Stimulated activated CD4-positive, alpha-beta T cell treated with anti-CD3 and anti-CD28 coated beads, Interleukin-2, amount 100 ng/mL, for 4 hours (primary cell): ENCODE results near the gene NKIRAS2.

Experiments
- DNase-seq: peaks from one replicate; pipeline ENCODE4 v3.0.0-alpha.2; 2020; ENCODE audit warnings: low read depth

NKIRAS2 gene

DNA sequence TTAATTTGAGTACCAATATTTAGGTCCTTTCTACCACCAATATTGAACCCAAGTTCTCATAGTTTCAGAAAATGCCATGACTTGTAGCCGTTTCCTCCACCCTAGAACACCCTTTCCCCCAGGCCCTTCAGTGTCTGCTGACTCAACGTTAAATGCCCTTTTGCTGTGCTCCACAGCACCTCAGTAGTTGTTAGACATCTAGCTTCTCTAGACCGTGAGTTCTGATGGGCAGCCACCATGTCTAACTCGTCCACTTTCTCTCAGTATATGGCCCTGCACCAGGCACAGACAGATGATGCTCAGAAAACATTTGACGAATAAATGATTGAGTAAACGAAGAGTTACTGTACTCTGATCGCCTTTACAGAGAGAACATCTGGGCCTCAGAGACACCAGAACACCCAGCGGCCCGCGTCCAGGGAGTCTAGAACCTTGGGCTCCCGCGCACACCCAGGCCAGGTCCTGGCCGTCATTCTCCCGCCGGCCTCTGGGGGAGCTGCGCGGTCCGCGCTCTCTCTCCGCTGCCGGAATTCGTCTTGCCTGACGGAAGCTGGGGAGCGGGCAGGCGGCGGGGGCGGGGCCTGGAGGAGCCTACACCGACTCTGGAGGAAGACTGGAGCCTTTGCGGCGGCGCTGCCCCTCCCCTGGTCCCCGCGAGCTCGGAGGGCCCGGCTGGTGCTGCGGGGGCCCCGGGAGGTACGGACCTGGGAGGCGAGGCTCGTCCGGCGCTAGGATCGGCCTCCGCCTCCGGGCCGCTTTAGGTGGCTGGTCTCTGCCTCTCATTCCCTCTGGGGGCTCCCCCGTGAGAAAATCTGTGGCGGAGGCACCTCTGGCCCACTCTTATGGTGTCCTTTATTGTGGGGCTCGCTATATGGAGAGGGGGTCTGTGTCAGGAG lies at the start of gene NKIRAS2:
Gene NKIRAS2, plus strand, starts transcription at position 582 of the 896 bp plus-strand sequence. CDS start 1,488 bp downstream, outside the sequence.
- peak; percentile 91 for DNase-seq

DNA sequence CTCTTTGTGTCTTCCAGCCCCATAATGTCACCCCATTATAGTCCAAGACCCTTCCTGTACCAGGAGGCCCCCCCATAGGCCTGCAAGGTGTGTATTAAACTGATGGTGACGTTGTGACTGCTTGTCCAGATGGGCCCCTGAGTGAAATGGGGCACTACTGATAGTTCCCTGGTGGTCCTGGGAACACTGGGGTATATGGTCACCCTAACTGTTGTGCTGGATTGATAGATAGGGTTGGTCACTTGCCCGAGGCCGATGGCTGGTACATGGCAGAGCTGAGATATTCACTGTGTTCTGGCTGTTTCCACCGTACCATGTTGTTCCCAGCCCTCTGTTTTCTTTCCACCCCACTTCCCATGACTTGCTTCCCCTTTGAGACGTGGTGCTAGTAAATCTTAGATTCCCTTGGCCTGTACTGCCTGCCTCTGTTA lies 49.0 kb upstream of the NKIRAS2 start:
- no peak for DNase-seq

DNA sequence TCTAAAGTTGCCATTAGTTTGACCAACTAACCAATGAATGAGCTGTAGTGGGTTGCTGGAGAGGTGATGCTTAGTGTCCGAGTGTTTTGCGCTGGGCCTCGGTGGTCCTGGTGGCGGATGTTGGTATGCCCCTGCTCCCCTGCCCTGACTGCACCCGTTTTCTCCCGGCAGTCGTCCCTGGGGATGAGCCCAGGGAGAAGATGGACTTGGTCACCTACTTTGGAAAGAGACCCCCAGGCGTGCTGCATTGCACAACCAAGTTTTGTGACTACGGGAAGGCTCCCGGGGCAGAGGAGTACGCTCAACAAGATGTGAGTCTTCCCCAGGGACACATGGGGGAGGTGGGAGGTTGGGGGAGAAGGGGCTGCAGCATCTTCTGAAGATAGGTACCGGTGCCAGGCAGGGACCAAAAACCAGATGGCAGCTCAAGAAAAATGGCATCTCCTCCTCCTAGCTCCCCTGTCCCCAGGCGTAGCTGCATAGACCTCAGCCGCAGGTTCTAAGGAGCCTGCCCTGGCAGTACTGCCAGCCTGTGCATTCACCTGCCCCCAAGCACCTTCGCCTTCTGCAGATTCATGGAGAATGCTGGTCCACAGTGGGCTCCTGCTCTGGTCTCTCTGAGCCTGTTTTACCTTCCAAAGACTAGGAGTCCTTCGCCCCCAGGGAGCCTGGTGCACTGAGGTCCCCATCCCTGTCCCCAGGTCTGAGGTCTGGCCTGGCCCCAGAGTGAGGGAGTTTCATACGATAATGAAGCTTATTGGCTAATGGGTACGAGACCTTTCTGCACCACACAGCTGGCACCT lies 48.0 kb upstream of the NKIRAS2 start:
- DNase-seq = no peak

DNA sequence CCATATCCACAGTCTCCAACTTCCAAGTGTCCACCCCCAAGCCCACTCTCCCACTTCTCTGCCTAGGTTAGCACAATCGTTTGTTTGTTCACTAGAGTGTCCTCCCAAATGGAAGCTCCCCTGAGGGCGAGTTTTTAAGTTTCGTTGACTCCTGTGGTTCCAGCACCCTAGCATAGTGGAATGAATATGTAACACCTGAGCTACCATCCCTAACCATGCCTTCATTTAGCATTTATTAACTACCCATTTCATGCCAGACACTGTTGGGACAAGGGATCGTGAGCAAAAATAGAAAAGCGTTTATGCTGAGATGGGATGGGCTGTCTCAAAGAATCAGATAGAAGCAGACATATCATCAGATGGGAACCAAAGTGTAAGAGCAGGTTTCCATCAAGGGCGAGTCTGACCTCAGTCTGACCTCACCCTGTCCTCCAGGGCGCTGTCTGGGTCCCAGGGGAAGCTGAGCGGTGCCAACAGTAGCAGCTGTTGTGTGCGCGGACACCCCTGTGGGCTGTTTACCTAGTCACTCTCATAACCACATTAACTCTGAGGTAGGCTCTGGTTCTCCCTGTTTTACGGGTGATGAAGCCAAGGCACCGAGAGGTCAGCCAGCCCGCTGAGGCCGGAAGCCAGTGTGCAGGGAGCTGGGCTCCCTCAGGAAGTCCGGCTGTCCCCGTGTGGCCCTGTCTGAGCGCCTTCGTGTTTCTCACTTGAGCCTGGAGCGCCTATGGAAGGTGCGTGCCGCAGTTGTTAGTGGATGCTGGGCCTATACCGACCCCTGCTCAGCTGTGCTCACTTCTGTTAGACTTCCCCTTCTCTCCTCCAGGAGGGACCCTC lies 47.1 kb upstream of the NKIRAS2 start:
- no peak for DNase-seq

DNA sequence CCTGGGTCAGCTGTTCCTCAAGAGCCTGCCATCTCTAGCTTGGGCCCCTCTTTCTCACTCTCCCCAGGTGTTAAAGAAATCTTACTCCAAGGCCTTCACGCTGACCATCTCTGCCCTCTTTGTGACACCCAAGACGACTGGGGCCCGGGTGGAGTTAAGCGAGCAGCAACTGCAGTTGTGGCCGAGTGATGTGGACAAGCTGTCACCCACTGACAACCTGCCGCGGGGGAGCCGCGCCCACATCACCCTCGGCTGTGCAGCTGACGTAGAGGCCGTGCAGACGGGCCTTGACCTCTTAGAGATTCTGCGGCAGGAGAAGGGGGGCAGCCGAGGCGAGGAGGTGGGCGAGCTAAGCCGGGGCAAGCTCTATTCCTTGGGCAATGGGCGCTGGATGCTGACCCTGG lies 46.5 kb upstream of the NKIRAS2 start:
- no peak for DNase-seq

DNA sequence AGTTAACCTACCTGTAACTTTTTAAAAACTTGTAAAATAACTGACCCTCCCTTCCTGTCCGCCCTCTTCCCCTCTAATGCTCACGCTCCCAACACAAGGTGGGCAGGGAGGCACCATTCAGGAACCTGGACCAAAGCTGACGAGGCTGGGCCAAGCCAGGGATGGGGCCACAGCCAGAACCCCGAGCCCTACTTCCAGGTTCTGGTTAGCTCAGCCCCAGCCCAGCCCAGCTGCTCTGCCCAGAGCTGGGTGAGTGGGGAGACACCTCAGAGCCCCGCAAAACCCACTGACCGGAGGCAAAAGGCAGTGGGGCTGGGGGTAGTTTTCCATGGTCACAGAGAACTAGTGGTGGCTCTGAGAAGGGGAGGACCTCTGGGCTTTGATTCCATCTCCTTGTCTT lies 45.9 kb upstream of the NKIRAS2 start:
- no peak for DNase-seq

DNA sequence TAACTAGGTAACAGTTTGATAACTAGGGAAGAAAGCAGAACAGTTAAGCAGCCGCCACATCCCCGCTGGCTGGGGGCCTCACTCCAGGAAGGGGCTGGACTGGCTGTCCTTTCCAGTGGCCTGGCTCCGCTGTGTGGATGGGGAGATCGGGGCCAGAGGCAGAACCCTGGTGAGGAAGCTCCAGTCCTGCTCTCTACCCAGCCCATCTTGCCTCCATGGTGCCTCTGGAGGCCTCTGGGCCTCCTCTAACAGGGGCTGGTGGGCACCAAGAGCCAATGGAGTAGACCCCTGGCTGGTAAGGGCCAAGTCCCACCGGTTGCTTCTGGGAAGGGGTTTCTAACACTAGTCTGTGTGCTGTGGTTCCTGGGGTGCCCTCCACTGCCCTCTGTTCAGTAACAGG lies 45.2 kb upstream of the NKIRAS2 start:
- DNase-seq = no peak

DNA sequence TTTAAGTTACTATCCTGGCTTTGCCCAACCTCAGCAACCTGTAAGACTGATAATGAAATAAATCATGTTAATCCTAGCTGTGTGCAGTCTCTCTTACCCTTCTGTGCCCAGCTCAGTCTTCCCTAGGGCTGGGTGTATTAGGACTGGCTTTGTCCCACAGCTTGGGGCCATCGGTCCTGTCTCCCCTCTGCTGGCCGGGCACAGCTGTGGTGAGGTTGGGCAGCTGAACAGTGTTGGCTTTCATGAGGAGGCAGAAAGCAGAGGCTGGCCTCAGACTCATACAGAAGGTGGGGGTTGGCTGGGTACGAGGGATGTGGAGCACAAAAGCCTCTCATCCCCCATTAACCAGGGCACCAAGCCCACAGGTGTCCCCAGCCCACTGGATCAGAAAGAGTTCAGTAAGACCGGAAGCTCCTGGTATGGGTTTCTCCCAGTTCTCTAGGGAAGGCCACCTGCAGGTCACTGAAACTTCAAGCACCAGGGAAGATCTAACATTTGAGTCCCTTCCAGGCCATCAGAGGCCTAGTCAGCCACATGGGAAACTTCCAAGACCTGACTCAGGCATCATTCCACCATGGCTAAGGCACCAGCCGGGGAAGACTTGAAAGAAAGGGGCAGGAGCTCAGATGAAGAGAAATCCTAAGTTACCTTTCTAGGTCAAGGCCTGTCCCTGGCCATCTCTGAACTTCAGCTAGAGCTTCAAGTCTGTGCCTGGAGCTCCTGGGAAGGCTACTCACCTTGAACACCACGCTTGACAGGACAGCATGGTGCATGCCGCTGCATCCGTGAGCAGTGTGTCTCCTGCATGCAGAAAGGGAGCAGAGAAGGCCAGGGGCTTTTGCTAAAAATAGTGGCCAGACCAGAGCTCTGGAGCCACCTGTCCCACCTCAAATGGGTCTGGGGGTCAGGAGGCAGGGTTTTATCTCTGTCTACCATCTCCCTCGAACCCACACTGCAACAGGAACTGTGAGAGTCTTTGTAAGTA lies 44.5 kb upstream of the NKIRAS2 start:
- no peak for DNase-seq

DNA sequence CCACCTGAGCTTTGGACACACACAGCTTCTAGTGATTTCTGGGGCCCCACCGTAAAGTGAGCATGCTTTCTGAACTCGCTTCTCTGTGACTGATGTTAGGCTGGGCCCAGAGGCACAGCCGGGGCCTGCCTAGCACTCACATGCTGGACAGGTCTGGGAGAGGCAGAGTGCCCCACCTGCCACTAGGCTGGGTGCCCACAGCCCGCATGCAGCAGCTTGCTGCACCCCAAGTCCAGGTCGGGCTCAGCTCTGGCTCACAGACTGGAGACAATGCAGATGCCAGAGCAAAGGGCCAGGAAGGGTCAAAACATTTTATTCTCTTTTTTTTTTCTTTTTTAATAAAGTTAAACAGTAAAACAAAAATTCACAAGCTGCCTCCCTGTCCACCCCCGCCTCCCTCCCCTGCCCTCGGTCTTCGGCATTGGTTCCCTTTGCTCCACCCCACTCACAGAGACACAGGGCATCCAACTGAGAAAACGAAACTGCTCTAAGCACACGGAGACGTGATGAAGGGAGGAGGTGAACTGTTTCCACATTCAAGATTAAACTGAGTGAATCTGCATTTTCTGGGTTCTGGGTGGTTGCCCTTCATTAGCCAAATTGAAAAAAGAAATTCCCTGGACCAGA lies 43.6 kb upstream of the NKIRAS2 start:
- DNase-seq = no peak

DNA sequence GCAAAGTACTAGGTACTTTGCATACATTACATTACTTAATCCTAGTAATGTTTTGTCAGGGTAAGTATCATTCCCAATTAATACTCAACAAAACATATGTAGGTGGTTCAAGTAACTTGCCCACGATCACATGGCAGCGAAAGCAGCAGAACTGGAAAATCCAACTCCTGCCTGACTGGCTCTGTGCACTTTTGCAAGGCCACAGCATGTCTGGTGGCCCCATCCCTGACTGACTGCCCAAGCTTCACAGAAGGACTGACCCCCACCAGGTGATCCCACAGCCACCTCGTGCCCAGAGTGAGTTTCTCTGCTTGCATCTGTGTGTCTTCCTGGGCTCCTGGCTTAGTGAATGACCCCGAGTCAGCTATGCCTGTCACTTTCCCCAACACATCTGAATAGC lies 41.9 kb upstream of the NKIRAS2 start:
- DNase-seq = no peak

DNA sequence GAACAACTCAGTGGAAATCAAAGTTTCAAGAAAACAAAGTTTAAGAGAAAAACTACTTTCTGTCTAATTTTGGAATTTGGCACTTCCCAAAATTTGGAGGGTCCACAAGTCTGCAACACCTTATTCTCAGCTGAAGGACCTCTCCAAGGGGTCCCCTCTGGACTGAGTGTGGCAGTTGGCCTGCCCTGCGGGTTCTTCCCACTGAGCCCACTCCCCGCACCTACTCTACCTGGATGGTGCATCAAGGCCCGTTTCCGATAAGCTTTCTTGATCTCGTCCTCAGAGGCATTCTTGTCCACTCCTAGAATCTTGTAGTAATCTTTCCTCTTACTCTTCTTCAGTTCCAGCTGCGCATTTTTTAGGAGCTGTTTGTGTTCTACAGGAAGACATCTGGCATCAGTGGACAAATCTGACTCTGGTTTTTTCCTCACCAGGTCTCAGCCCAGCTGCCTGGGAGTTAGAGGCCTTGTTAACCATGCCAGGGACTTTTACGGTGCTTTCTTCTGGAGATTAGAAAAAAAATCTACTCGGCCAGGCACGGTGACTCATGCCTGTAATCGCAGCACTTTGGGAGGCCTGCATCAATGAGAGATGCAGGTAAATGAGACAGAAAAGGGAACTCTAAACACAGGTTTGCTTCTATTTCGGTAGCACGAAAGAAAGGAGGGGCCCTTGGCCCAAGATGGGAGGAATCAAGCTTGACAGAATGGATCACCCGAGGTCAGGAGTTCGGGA lies 37.7 kb upstream of the NKIRAS2 start:
- DNase-seq = no peak

DNA sequence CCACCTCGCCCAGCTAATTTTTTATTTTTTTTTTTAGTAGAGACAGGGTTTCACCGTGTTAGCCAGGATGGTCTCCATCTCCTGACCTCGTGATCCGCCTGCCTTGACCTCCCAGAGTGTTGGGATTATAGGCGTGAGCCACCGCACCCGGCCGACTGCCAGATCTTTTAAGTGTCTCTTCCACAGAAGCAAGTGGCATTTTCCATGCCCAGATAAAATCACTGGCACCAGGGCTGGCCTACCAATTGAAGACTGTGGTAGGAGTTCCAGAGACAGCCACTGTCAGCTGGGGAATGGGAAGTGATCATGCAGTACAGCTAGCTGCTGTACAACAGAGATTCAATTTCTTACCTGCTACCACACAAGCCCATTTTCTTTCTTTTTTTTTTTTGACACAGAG lies 35.4 kb upstream of the NKIRAS2 start:
- no peak for DNase-seq

DNA sequence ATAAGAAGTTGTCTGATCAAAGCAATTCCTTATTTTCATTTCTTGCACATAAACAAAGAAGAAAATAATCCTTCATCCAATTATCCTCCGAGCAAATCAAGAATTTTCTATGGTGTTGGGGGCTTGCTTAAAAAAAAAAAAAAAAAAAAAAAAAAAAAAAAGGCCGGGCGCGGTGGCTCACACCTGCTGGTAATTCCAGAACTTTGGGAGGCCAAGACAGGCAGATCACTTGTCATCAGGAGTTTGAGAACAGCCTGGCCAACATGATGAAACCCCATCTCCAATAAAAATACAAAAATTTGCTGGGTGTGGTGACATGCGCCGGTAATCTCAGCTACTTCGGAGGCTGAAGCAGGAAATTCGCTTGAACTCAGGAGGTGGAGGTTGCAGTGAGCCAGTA lies 34.0 kb upstream of the NKIRAS2 start:
- no peak for DNase-seq

DNA sequence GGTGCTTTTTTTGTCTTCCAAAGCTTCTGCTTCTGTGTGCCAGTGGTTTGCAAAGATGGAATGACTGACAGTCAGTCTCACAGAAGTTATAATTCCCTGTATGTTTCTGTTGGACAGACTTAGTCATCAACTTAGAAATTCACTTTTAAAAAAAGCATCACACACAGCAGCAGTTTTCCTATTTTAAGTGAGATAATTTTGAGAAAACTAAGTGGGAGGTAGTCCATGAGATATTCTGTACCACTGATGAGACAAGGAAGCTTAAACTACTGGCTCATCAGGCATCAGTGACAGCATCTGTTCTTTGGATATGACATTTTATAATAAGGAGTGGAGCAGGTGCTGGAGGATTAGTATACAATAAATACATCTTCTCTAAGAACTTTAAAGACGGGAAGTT lies 33.3 kb upstream of the NKIRAS2 start:
- no peak for DNase-seq

DNA sequence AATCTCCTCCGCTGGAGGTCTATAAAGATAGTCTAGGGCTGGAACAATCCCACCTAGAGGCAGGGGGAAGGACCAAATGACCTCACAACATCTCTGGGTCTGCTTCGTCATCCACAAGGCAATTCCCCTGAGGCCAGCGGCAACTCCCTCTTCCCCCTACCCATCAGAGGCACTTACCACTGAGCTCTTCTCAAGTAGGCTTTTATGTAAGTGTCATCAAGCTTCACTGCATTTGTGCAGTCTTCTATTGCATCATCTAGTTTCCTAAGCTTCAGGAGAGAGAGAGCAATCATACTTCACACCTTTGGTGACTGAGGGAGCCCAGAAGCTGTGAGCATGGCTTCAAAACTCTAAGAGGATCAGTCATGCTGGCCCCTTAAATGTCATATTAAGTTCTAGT lies 32.2 kb upstream of the NKIRAS2 start:
- no peak for DNase-seq

DNA sequence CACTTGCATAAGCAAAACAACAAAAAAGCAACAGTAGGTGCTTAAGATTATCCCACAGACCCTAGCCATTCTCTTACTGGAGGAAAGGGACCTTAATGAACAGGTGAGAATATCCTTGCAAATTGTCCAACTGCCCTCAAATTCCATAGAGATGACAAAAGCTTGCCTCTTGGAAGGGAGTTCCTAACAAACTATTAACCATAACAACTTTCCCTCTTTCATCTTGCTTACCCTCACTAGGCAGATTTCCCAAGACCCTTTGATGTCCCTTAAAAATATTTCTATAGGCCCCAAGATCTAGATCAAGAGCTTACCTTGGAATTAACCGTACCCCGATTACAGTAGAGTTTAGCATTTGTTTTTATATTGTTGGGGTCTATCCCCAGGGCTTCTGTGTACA lies 31.5 kb upstream of the NKIRAS2 start:
- no peak for DNase-seq

DNA sequence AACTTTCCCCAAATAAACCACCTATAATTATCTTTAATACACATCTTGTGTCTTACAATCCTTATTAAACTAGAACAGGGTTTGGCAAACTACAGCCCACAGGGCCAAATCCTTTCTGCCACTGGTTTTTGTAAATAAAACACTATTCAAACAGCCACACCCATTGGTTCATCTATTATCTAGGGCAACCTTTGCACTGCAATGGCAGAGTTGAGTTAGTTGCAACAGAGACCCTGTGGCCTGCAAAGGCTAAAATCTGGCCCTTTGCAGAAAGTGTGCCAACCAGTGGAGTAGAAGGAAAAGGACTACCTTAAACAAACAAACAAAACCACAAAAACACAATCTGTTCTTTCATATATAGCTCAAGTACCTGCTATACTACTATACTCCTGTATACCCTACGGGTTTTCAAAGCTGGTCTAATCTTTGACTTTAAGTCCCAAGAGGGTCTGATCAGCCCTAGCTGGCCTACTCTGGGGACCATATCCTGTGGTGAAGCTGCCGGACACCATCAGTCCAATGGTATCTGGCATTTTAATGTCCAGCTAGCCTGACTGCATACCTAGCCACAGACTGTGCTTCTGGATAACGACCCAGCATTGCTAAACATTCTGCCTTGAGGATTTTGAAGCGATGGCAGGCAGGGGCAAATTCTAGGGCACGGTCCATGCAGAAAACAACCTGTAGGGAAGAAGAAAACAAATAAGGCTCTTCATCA lies 30.0 kb upstream of the NKIRAS2 start:
- no peak for DNase-seq

DNA sequence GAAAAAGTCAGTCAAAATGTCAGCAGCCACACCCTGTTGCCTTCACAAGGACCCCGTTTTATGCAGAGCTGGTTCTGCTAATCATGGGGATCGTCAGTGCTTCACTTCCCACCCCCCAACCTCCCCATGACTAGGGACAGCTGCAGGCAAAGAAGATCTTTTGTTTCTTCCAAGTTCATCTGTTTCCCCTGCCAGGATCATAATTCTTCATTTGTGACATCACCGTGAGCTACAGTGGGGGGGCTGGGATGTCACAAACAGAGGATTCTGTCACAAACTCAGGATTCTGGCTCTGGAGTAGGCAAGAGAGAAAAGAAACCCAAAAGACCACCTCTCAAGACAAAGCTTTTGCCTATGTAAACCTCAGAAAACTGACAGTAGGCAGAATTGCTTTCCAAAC lies 27.3 kb upstream of the NKIRAS2 start:
- DNase-seq = no peak

DNA sequence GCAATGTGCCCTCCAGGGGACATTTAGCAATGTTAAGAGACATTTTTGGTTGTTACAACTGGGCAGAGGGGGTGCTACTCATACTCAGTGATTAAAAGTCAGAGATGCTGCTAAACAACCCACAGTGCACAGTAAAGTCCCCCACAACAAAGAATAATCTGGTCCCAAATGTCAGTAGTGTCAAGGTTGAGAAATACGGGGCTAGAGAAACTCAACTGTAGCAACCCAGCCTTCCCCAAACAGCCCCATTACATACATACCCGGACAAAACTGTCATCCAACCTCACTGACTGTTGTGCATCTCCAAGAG lies 23.1 kb upstream of the NKIRAS2 start:
- no peak for DNase-seq
